GM15510 (cell line): Measurements from ENCODE around the gene ITGA11.

Experiments
- POLR2A ChIP-seq: IDR thresholded peaks from 3 replicates; pipeline ENCODE4 v1.6.1; 2011; ENCODE audit warnings: borderline replicate concordance; ENCODE audit not compliant: insufficient read length; ENCODE audit errors: extremely low read depth

ITGA11 gene

GRCh38 chr15:68384451-68385239 lies 47.3 kb downstream of the ITGA11 start:
- no peak for TF ChIP-seq POLR2A

GRCh38 chr15:68383161-68384074 lies 48.5 kb downstream of the ITGA11 start:
- TF ChIP-seq POLR2A = no peak

- TF ChIP-seq POLR2A = no peak
Observed at GRCh38 chr15:68382286-68383007, 49.5 kb downstream of the ITGA11 start.

GRCh38 chr15:68380456-68380855 lies 51.5 kb downstream of the ITGA11 start:
- TF ChIP-seq POLR2A = no peak

GRCh38 chr15:68379759-68380290 lies 52.1 kb downstream of the ITGA11 start:
- TF ChIP-seq POLR2A = no peak

- TF ChIP-seq POLR2A = no peak
Observed at GRCh38 chr15:68379058-68379758, 52.8 kb downstream of the ITGA11 start.

- no peak for TF ChIP-seq POLR2A
Observed at GRCh38 chr15:68378595-68378994, 53.4 kb downstream of the ITGA11 start.

GRCh38 chr15:68377766-68378165 lies 54.2 kb downstream of the ITGA11 start:
- no peak for TF ChIP-seq POLR2A

GRCh38 chr15:68376447-68377060 lies 55.4 kb downstream of the ITGA11 start:
- TF ChIP-seq POLR2A = no peak

- TF ChIP-seq POLR2A = no peak
Observed at GRCh38 chr15:68375716-68376220, 56.2 kb downstream of the ITGA11 start.

- TF ChIP-seq POLR2A = no peak
Observed at GRCh38 chr15:68375191-68375631, 56.8 kb downstream of the ITGA11 start.

GRCh38 chr15:68374168-68374745 lies 57.7 kb downstream of the ITGA11 start:
- TF ChIP-seq POLR2A = no peak

GRCh38 chr15:68373028-68373427 lies 58.9 kb downstream of the ITGA11 start:
- no peak for TF ChIP-seq POLR2A
